Measurements from ENCODE around the gene CLDN1.

CLDN1 gene

GRCh38 chr3:190321789-190322603, at the start of gene CLDN1:
Gene CLDN1, minus strand, starts transcription at chr3:190322446. Its CDS starts 240 bp downstream, at chr3:190322206.
- no peak within 1 kb of the TSS for H3K27ac Mint-ChIP-seq

GRCh38 chr3:190371152-190371551, 48.9 kb upstream of the CLDN1 start:
- ATAC-seq (no peak), DNase-seq (ENCODE audit: low spot score in 2 of 2) (no peak)
- no peaks in the 10 kb centered on the region for H3K4me1 Mint-ChIP-seq
- no peak overlapping the region for H3K4me3 Mint-ChIP-seq
- no peaks in the 10 kb centered on the region for H3K36me3 Mint-ChIP-seq
- no peak overlapping the region for H3K27ac Mint-ChIP-seq
- no peaks in the 10 kb centered on the region for H3K9me3 Mint-ChIP-seq

More at GRCh38 chr3:190321789-190322603, at the start of gene CLDN1:
- peaks cover 23% of the 10 kb centered on the region for H3K4me1 Mint-ChIP-seq
- H3K36me3 Mint-ChIP-seq = no peaks in the 10 kb centered on the region
- H3K9me3 Mint-ChIP-seq = no peaks in the 10 kb centered on the region
- ATAC-seq (peak; percentile 78), DNase-seq (ENCODE audit: low spot score in 2 of 2) (peak; percentile 62 to 73)
- H3K4me3 Mint-ChIP-seq = peak within 1 kb of the TSS; percentile 48

GRCh38 chr3:190370369-190370768, 48.1 kb upstream of the CLDN1 start:
- Mint-ChIP-seq H3K4me3 (no peak overlapping the region), H3K9me3 (no peaks in the 10 kb centered on the region), H3K4me1 (no peaks in the 10 kb centered on the region), H3K27ac (no peak overlapping the region), H3K36me3 (no peaks in the 10 kb centered on the region)
- DNase-seq (ENCODE audit: low spot score in 2 of 2) (no peak), ATAC-seq (no peak)

GRCh38 chr3:190369668-190370295, 47.5 kb upstream of the CLDN1 start:
- ATAC-seq (no peak), DNase-seq (ENCODE audit: low spot score in 2 of 2) (no peak)
- no peak overlapping the region for H3K27ac Mint-ChIP-seq
- no peak overlapping the region for H3K4me3 Mint-ChIP-seq
- H3K4me1 Mint-ChIP-seq = no peaks in the 10 kb centered on the region
- no peaks in the 10 kb centered on the region for H3K9me3 Mint-ChIP-seq
- no peaks in the 10 kb centered on the region for H3K36me3 Mint-ChIP-seq

GRCh38 chr3:190368881-190369280, 46.6 kb upstream of the CLDN1 start:
- Mint-ChIP-seq H3K4me1 (no peaks in the 10 kb centered on the region), H3K36me3 (no peaks in the 10 kb centered on the region), H3K4me3 (no peak overlapping the region), H3K27ac (no peak overlapping the region), H3K9me3 (no peaks in the 10 kb centered on the region)
- ATAC-seq (no peak), DNase-seq (ENCODE audit: low spot score in 2 of 2) (no peak)

- Mint-ChIP-seq H3K4me1 (no peaks in the 10 kb centered on the region), H3K27ac (no peak overlapping the region), H3K36me3 (no peaks in the 10 kb centered on the region), H3K4me3 (no peak overlapping the region), H3K9me3 (no peaks in the 10 kb centered on the region)
- ATAC-seq (no peak), DNase-seq (ENCODE audit: low spot score in 2 of 2) (no peak)
Measured at GRCh38 chr3:190366133-190366532, 43.9 kb upstream of the CLDN1 start.

- no peaks in the 10 kb centered on the region for H3K4me1 Mint-ChIP-seq
- no peaks in the 10 kb centered on the region for H3K36me3 Mint-ChIP-seq
- ATAC-seq (no peak), DNase-seq (ENCODE audit: low spot score in 2 of 2) (no peak)
- no peaks in the 10 kb centered on the region for H3K9me3 Mint-ChIP-seq
- no peak overlapping the region for H3K27ac Mint-ChIP-seq
- H3K4me3 Mint-ChIP-seq = no peak overlapping the region
Measured at GRCh38 chr3:190362258-190362657, 40.0 kb upstream of the CLDN1 start.

- no peaks in the 10 kb centered on the region for H3K9me3 Mint-ChIP-seq
- no peak overlapping the region for H3K27ac Mint-ChIP-seq
- H3K36me3 Mint-ChIP-seq = no peaks in the 10 kb centered on the region
- ATAC-seq = no peak
- DNase-seq (ENCODE audit: low spot score in 2 of 2) = no peak
- H3K4me3 Mint-ChIP-seq = no peak overlapping the region
- no peaks in the 10 kb centered on the region for H3K4me1 Mint-ChIP-seq
Measured at GRCh38 chr3:190361791-190362190, 39.5 kb upstream of the CLDN1 start.

- Mint-ChIP-seq H3K9me3 (no peaks in the 10 kb centered on the region), H3K4me3 (no peak overlapping the region), H3K27ac (no peak overlapping the region), H3K36me3 (no peaks in the 10 kb centered on the region), H3K4me1 (no peaks in the 10 kb centered on the region)
- ATAC-seq (no peak), DNase-seq (ENCODE audit: low spot score in 2 of 2) (no peak)
Measured at GRCh38 chr3:190360228-190360627, 38.0 kb upstream of the CLDN1 start.

- no peak for DNase-seq (ENCODE audit: low spot score in 2 of 2)
- no peaks in the 10 kb centered on the region for H3K36me3 Mint-ChIP-seq
- no peak for ATAC-seq
- no peak overlapping the region for H3K4me3 Mint-ChIP-seq
- no peak overlapping the region for H3K27ac Mint-ChIP-seq
- H3K4me1 Mint-ChIP-seq = no peaks in the 10 kb centered on the region
- H3K9me3 Mint-ChIP-seq = no peaks in the 10 kb centered on the region
Measured at GRCh38 chr3:190359813-190360212, 37.6 kb upstream of the CLDN1 start.

- H3K36me3 Mint-ChIP-seq = no peaks in the 10 kb centered on the region
- no peak overlapping the region for H3K27ac Mint-ChIP-seq
Measured at GRCh38 chr3:190357468-190357867, 35.2 kb upstream of the CLDN1 start.

GRCh38 chr3:190356246-190356645, 34.0 kb upstream of the CLDN1 start:
- Mint-ChIP-seq H3K27ac (no peak overlapping the region), H3K9me3 (no peaks in the 10 kb centered on the region), H3K36me3 (no peaks in the 10 kb centered on the region), H3K4me1 (no peaks in the 10 kb centered on the region), H3K4me3 (no peak overlapping the region)
- ATAC-seq = no peak
- no peak for DNase-seq (ENCODE audit: low spot score in 2 of 2)

More at GRCh38 chr3:190357468-190357867, 35.2 kb upstream of the CLDN1 start:
- ATAC-seq = no peak
- Mint-ChIP-seq H3K9me3 (no peaks in the 10 kb centered on the region), H3K4me3 (no peak overlapping the region), H3K4me1 (no peaks in the 10 kb centered on the region)
- DNase-seq (ENCODE audit: low spot score in 2 of 2) = no peak

- Mint-ChIP-seq H3K4me3 (no peak overlapping the region), H3K36me3 (no peaks in the 10 kb centered on the region), H3K27ac (no peak overlapping the region), H3K4me1 (no peaks in the 10 kb centered on the region), H3K9me3 (peaks cover 4% of the 10 kb centered on the region)
- DNase-seq (ENCODE audit: low spot score in 2 of 2) (no peak), ATAC-seq (no peak)
Measured at GRCh38 chr3:190352861-190353457, 30.7 kb upstream of the CLDN1 start.

GRCh38 chr3:190346541-190346940, 24.3 kb upstream of the CLDN1 start:
- no peak overlapping the region for H3K4me3 Mint-ChIP-seq
- no peak for DNase-seq (ENCODE audit: low spot score in 2 of 2)
- no peaks in the 10 kb centered on the region for H3K36me3 Mint-ChIP-seq
- H3K4me1 Mint-ChIP-seq = no peaks in the 10 kb centered on the region
- H3K27ac Mint-ChIP-seq = no peak overlapping the region
- no peak for ATAC-seq
- H3K9me3 Mint-ChIP-seq = peaks cover 6% of the 10 kb centered on the region

GRCh38 chr3:190345878-190346277, 23.6 kb upstream of the CLDN1 start:
- Mint-ChIP-seq H3K4me1 (no peaks in the 10 kb centered on the region), H3K36me3 (no peaks in the 10 kb centered on the region), H3K9me3 (peaks cover 6% of the 10 kb centered on the region), H3K27ac (no peak overlapping the region), H3K4me3 (no peak overlapping the region)
- DNase-seq (ENCODE audit: low spot score in 2 of 2) = no peak
- ATAC-seq = no peak
